Measurements from ENCODE around the gene B9D1.

DNA sequence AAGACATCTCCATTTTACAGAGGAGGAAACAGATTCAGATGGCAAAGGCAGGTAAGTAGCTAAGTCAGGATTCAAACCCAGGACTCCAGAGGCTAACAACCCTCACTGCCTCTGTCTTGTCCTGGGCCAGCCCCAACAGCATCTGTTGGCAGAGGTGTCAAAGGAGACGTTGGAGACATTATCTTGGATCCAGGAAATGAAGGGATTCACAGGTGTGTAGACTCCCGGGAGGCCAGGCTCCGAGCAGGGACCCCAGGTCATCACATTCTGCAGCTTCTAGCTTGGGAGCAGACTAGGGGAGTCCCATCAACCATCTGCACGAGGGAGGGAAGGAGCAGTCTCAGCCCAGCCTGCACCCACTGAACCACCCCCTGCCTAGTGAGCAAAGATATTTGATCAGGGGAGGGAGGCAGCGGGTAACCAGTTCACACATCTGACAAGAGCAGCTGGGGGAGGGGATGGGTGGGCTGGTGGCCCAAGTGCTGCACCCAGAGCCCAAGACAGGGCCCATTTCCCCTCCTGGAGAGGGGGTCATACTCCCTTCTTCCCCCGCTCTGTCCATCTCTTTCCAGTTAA is 1.0 kb upstream of the B9D1 start:
- TF ChIP-seq, protein P1, sequence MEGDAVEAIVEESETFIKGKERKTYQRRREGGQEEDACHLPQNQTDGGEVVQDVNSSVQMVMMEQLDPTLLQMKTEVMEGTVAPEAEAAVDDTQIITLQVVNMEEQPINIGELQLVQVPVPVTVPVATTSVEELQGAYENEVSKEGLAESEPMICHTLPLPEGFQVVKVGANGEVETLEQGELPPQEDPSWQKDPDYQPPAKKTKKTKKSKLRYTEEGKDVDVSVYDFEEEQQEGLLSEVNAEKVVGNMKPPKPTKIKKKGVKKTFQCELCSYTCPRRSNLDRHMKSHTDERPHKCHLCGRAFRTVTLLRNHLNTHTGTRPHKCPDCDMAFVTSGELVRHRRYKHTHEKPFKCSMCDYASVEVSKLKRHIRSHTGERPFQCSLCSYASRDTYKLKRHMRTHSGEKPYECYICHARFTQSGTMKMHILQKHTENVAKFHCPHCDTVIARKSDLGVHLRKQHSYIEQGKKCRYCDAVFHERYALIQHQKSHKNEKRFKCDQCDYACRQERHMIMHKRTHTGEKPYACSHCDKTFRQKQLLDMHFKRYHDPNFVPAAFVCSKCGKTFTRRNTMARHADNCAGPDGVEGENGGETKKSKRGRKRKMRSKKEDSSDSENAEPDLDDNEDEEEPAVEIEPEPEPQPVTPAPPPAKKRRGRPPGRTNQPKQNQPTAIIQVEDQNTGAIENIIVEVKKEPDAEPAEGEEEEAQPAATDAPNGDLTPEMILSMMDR (IDR thresholded peaks at IDR 0.05; ENCODE audit: poor library complexity), result no peak
- TF ChIP-seq EZH2 (IDR thresholded peaks at IDR 0.05; ENCODE audit: borderline replicate concordance), result no peak
